IPS-18a (cell line): ENCODE results near the gene MBD3L2.

Source experiments
- H3K27ac ChIP-seq: one replicate; pipeline ENCODE4 v1.5.1; 2013; ENCODE audit warnings: low read length
- H3K27me3 ChIP-seq: one replicate; pipeline ENCODE4 v1.6.1; 2013; ENCODE audit warnings: mild to moderate bottlenecking, low read length; ENCODE audit not compliant: control insufficient read depth, insufficient read depth
- H3K36me3 ChIP-seq: one replicate; pipeline ENCODE4 v1.6.1; 2013; ENCODE audit warnings: low read depth, low read length; ENCODE audit not compliant: control insufficient read depth
- H3K4me1 ChIP-seq: one replicate; pipeline ENCODE4 v1.6.1; 2013; ENCODE audit warnings: low read depth, low read length; ENCODE audit not compliant: control insufficient read depth
- H3K4me3 ChIP-seq: one replicate; pipeline ENCODE4 v1.5.1; 2013; ENCODE audit warnings: low read length
- H3K9ac ChIP-seq: one replicate; pipeline ENCODE4 v1.6.1; 2013; ENCODE audit warnings: mild to moderate bottlenecking, low read length, moderate library complexity
- H3K9me3 ChIP-seq: one replicate; pipeline ENCODE4 v1.6.1; 2013; ENCODE audit warnings: low read depth, low read length; ENCODE audit not compliant: control insufficient read depth

The MBD3L2 gene

GRCh38 chr19:7088999-7089398 lies 39.9 kb downstream of the MBD3L2 start:
- Histone ChIP-seq H3K4me3 (no peak overlapping the region), H3K9ac (no peak overlapping the region), H3K27ac (no peak overlapping the region), H3K4me1 (no peaks in the 10 kb centered on the region), H3K27me3 (no peaks in the 10 kb centered on the region), H3K36me3 (peaks cover 8% of the 10 kb centered on the region), H3K9me3 (peaks cover 43% of the 10 kb centered on the region)

DNA sequence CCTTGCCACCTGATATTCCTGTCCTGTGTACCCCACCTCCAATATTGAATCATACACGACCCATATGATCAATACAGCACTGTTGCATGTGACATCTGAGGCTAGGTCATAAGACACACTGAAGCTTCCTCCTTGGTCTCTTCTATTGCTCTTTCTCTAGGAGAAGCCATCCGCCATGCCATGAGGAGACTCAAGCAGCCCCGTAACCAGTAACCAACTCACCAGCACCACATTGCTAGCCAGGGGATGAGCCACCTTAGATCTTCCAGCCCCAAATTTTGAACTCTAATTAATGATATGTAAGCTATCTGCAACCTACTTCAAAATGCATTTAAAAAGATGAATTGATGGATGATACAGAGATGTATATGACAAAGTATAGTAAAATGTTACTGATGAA lies 49.0 kb downstream of the MBD3L2 start:
- peak overlapping the region; percentile 83 for H3K9ac ChIP-seq
- peak overlapping the region; percentile 67 for H3K4me3 ChIP-seq
- H3K27ac ChIP-seq: no peak overlapping the region
- no peaks in the 10 kb centered on the region for H3K36me3 ChIP-seq
- no peaks in the 10 kb centered on the region for H3K27me3 ChIP-seq
- H3K4me1 ChIP-seq: peaks cover 3% of the 10 kb centered on the region
- H3K9me3 ChIP-seq: peaks cover 7% of the 10 kb centered on the region

- Histone ChIP-seq H3K4me3 (peak overlapping the region; percentile 67), H3K9me3 (peaks cover 7% of the 10 kb centered on the region), H3K4me1 (peaks cover 3% of the 10 kb centered on the region), H3K36me3 (no peaks in the 10 kb centered on the region), H3K27me3 (no peaks in the 10 kb centered on the region), H3K9ac (peak overlapping the region; percentile 83), H3K27ac (peak overlapping the region; percentile 67)
Observed at GRCh38 chr19:7098701-7099596, 49.8 kb downstream of the MBD3L2 start.

DNA sequence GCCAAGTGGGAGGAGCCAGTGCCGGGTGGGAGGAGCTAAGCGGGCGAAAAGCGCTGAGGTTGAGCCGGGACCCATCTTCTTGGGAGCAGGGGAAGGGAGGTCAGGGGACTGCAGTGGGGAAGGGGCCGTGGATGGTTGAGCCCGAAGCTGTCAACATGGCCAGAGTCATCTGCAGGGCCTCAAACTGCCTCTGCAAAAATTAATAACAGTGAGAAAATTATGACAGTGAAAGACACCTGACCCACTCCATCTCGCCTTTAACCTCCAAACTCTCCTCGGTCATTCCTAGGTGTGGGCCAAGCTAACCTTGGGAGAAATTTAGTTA lies 50.4 kb downstream of the MBD3L2 start:
- H3K27ac ChIP-seq: no peak overlapping the region
- H3K9ac ChIP-seq: peak overlapping the region; percentile 83
- peaks cover 6% of the 10 kb centered on the region for H3K9me3 ChIP-seq
- H3K4me3 ChIP-seq: peak overlapping the region; percentile 67
- H3K4me1 ChIP-seq: peaks cover 3% of the 10 kb centered on the region
- H3K27me3 ChIP-seq: no peaks in the 10 kb centered on the region
- no peaks in the 10 kb centered on the region for H3K36me3 ChIP-seq
